GM19455 (cell line): Measurements from ENCODE around the gene MCF2L.

ENCODE experiments used
- ATAC-seq: cut with Tn5 transposase; IDR thresholded peaks from one replicate; pipeline ENCODE4 v1.9.1; 2021; ENCODE audit not compliant: unreplicated experiment

MCF2L gene

DNA sequence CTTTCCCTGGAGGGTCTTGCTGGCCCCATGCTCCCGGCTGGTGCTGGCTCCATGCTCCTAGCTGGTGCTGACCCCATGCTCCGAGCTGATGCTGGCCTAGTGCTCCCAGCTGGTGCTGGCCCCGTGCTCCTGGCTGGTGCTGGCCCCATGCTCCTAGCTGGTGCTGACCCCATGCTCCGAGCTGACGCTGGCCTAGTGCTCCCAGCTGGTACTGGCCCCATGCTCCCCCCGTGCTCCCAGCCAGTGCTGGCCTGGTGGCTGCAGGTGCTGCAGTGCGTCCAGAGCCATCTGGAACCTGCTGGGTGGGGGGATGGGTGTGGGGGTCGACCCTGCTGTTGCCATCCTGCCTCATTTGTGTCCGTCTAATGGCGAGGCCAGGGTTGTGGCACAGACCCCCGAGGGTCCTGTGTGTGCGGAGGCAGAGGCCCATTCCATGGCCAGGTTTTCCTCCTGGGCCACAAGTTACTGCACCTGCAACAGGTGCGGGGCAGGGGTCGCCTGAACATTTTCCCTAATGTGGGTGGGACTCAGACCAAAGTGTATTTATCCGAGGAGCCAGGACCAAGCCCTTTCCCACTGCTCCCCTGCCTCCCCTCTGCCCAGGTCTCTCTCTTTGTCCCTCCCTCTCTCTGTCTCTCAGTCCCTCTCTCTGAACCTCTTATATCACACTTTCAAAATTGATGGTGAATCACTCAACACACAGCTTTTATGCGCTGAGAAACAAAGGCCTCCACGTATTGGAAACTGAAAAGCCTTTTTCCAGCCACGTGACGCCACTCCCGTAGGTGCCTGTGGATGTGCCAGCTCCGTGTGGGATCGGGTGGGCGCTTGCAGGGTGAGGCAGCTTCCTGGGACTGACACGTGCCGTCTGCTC is 45.1 kb downstream of the MCF2L start:
- ATAC-seq = no peak

- ATAC-seq = no peak
Observed at GRCh38 chr13:113014752-113015745, 46.0 kb downstream of the MCF2L start.

DNA sequence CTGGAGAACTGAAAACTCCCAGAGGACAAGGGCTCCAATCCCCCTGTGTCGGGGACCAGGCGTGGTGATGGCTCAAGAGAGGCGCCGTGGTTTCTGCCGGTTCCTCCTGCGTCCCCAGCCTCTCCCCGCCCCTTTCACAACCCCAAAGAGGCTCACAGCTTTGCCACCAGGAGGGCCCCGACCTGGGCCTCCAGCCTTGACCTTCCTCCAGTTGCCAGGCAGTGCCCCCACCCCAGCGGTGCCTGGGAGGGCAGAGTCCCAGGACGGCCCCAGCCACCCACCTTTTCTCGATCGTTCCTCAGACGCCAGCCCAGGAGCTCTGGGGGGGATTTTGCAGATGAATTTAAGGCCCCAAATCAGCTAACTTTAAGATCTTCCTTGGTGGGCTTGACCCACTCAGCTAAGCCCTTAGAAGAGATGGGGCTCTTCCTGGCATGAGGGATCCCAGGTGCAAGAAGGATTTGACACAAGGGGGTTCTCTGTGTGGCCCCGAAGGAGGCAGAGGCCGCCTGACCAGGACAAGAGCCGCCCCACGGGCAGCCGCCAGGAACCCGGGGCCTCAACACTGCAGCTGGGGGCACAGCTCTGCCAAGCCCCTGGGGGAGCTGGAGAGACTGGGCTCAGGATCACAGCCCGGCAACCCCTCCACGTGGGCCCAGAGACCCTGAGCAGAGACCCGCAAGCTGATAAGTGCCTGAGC is 47.0 kb downstream of the MCF2L start:
- no peak for ATAC-seq

DNA sequence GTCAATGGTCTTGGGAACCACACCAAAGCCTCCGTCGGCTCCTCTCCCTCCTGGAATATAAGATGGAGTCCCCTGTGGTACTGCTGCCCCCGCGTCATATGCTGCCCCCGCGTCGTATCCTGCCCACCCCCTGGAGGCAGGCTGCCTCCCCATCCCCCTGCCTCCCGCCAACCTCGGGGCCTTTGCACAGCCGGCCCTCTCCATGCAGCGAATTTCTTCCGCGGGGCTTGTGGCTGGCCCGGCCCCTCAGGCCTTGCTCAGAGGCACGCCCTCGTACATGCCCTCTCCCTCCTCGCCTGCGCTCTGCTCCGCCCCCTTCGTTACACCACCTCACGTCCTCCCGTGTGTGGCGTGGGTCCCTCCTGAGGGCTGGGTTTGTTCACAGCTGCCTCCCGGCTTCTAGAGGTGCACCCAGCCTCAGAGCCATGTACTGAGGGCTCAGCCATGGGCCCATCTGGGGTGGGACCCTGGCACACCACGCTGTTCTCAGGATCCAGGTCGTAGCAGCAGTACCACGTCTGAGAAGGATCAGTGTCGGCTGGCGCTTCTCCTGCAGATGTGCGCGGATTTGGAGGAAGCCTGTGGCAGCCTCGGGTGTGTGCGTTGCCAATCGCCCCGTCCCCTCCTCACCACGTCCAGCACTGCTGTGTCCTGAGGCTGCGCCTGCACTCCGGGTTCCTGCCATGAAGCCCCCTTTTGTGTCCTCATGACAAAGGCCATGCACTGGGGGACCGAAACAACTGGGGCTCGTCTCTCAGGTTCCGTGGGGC is 47.7 kb downstream of the MCF2L start:
- no peak for ATAC-seq

GRCh38 chr13:113017506-113018215 is 48.6 kb downstream of the MCF2L start:
- no peak for ATAC-seq

GRCh38 chr13:113018676-113019465 is 49.9 kb downstream of the MCF2L start:
- no peak for ATAC-seq

DNA sequence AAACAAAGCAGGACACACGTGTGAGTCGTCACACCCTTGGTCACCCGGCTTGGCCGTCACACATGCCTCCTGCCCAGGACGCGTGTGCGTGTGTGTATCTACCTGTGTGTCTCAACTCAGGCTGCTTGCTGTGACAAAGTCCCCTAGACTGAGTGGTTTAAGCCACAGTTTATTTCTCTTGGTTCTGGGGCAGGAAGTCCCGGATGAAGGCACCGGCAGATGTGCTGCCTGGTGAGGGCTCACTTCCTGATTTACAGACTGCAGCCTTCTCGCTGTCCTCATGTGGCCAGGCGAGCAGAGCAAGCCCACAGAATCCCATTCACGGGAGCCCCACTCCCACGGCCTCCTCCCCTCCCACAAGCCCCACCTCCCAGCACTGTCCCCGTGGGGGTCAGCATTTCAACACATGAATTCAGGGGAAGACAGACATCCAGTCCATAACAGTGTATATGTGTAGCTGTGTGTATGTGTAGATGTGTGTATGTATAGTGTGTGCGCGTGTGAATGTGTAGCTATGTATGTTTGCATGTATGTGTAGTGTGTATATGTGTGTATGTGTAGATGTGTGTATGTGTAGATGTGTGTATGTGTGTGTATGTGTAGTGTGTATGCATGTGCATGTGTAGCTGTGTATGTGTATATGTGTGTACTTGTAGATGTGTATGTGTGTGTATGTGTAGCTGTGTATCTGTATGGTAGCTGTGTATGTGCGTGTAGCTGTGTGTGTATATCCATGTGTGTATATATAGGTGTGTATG is 51.5 kb downstream of the MCF2L start:
- ATAC-seq = no peak

GRCh38 chr13:113021391-113021790 is 52.4 kb downstream of the MCF2L start:
- no peak for ATAC-seq

DNA sequence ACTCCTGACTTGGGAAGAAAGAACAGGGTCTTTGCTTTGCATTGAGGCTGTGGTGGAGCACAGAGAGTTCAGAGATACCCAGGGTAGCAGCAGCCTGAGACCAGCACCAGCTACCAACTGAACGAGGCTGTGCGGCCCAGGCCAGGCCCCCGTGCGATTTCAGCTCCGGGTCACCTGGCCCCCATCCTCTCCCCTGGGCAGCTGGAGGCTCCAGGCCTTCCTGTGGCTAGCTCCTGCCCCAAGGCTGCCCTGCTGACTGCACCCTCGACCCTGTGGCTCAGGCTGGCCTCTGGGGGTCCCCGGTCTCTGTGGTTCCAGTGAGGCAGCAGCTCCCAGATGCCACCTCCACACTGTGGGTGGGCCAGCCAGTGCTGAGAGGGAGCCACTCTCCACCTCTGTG is 52.8 kb downstream of the MCF2L start:
- ATAC-seq = no peak

DNA sequence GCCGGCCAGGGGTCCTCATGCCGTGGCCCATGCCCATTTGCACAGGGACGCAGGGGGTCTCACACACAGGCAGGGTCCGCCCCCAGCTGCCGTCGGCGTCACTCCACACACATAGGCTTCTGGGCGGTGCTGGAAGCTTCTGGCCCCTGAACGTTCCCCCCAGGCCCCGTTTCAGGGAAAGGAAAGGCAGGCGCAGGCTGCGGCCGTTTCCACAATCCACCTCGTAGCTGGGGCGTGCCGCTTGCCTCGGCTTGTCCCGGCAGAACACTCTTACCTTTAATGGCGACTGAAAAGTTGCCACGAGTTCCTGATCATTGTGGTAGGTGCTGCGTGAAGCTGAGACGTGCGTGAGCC is 53.4 kb downstream of the MCF2L start:
- ATAC-seq = no peak

- no peak for ATAC-seq
Observed at GRCh38 chr13:113022745-113023574, 53.9 kb downstream of the MCF2L start.

GRCh38 chr13:113023694-113024430 is 54.8 kb downstream of the MCF2L start:
- no peak for ATAC-seq

DNA sequence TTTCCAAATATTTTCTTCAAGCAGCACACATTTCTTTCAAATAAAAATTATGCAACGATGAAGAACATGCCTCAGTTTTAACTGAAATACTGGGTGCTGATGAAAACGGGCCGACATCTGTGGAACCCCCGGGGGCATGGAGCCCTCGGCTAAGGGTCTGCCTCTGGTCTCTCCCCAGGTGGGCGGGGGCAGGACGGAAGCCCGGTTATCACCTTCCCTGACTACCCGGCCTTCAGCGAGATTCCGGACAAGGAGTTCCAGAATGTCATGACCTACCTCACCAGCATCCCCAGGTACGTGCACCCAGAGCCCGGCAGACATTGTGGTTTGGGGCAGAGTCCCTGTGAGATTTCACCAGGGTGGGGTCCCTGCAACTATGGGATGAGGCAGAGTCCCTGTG is 55.5 kb downstream of the MCF2L start:
- ATAC-seq = no peak

GRCh38 chr13:113026391-113026910 is 57.4 kb downstream of the MCF2L start:
- no peak for ATAC-seq

DNA sequence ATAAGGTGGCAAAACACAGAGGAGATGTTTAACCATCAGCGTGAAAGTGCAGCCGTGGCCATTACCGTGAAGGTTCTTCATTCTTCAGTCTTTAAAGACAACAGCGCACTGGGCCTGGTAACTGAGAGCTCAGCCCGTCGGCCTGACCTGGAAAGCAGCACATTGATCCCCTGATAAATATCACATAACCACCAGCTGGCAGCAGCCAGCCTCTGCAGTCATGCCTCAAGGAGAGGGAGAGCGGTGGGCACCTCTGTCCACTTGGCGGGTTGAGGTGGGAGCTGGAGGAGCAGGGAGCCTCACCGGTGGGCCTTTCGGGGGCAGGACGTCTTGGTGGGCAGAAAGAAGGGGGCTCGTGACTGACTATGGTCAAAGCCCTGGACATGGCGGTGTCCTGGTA is 58.1 kb downstream of the MCF2L start:
- ATAC-seq = no peak

DNA sequence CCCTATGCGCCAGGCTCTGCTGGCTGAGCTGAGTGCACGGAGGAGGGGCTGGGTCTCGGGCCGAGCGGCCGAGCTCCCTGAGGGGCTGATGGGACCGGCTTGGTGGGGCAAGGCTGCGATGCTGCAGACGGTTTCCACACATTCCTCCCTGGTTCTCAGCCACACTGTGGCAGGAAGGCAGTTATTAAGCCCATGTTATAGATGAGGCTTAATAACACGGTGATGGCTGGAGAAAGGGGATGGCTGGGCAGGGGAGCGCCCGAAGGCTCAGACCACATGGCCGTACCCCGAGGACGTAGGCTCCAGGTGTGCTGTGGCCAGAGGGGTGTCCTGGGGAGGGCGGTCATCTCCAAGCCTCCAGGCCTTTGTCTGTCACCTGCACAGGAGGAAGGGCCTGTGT is 58.6 kb downstream of the MCF2L start:
- ATAC-seq = no peak
